CD4-positive, alpha-beta T cell treated with Interleukin-6 at 100 ng/mL for 8 hours (primary cell): ENCODE data around the gene CTRL.
"Not testable (repeated sequence)": the region's sequence is repeated elsewhere in the genome, so short reads cannot be mapped to it uniquely, and the experiment has no call there.

Experiments used
- DNase-seq: peaks from one replicate; pipeline ENCODE4 v3.0.0-alpha.2; 2020; ENCODE audit warnings: mixed read lengths, low spot score

Gene CTRL

GRCh38 chr16:67924140-67924906 is 7.3 kb downstream of the CTRL start:
- DNase-seq = no peak

- no peak for DNase-seq
Measured at GRCh38 chr16:67923414-67924116, 8.1 kb downstream of the CTRL start.

GRCh38 chr16:67922740-67923139 is 8.9 kb downstream of the CTRL start:
- no peak for DNase-seq

GRCh38 chr16:67922221-67922620 is 9.4 kb downstream of the CTRL start:
- no peak for DNase-seq

- DNase-seq = no peak
Measured at GRCh38 chr16:67919622-67920221, 11.9 kb downstream of the CTRL start.

GRCh38 chr16:67917852-67918236 is 13.8 kb downstream of the CTRL start:
- no peak for DNase-seq

- DNase-seq = no peak
Measured at GRCh38 chr16:67917140-67917851, 14.4 kb downstream of the CTRL start.

GRCh38 chr16:67915831-67916723 is 15.6 kb downstream of the CTRL start:
- DNase-seq = no peak

GRCh38 chr16:67915496-67915769 is 16.2 kb downstream of the CTRL start:
- DNase-seq = not testable (repeated sequence)

- no peak for DNase-seq
Measured at GRCh38 chr16:67914758-67915495, 16.7 kb downstream of the CTRL start.

GRCh38 chr16:67910158-67910557 is 21.5 kb downstream of the CTRL start:
- DNase-seq = no peak

GRCh38 chr16:67909056-67909742 is 22.5 kb downstream of the CTRL start:
- DNase-seq = no peak

- no peak for DNase-seq
Measured at GRCh38 chr16:67907397-67908180, 24.1 kb downstream of the CTRL start.

- no peak for DNase-seq
Measured at GRCh38 chr16:67902831-67903230, 28.8 kb downstream of the CTRL start.

GRCh38 chr16:67901734-67902133 is 29.9 kb downstream of the CTRL start:
- no peak for DNase-seq

- no peak for DNase-seq
Measured at GRCh38 chr16:67897231-67897630, 34.4 kb downstream of the CTRL start.

GRCh38 chr16:67893743-67894399 is 37.8 kb downstream of the CTRL start:
- no peak for DNase-seq

GRCh38 chr16:67892899-67893742 is 38.5 kb downstream of the CTRL start, which contains the start of gene PSKH1:
TSS of gene PSKH1 (plus strand) at chr16:67893254. CDS start at chr16:67908750, 15,496 bp downstream.
- DNase-seq = peak; percentile 94
